H9 (cell line): ENCODE measurements around the gene RASSF3. TPM values are rescaled to one million over a fixed set of nuclear protein-coding genes. Genes with fewer than 3 reads are reported as not detected.

ENCODE experiments used
- DNase-seq: peaks from one replicate; pipeline ENCODE4 v3.0.0-alpha.2; 2017
- H2AFZ ChIP-seq: one replicate; pipeline ENCODE4 v1.6.1; 2013; ENCODE audit warnings: mild to moderate bottlenecking, low read length, control low read depth, moderate library complexity
- H2AK5ac ChIP-seq: 2 replicates; pipeline ENCODE4 v1.6.1; 2013; ENCODE audit warnings: low read length, control low read depth, mixed read lengths; ENCODE audit not compliant: insufficient read length
- H2BK120ac ChIP-seq: one replicate; pipeline ENCODE4 v1.6.1; 2013; ENCODE audit warnings: low read depth, mild to moderate bottlenecking, low read length, control low read depth, inconsistent platforms; ENCODE audit not compliant: poor library complexity, severe bottlenecking
- H2BK12ac ChIP-seq: 2 replicates; pipeline ENCODE4 v1.6.1; 2013; ENCODE audit warnings: low read length, control low read depth, mixed read lengths, low read depth; ENCODE audit not compliant: insufficient read length
- H2BK15ac ChIP-seq: 2 replicates; pipeline ENCODE4 v1.6.1; 2013; ENCODE audit warnings: low read depth, low read length, control low read depth
- H2BK20ac ChIP-seq: one replicate; pipeline ENCODE4 v1.6.1; 2013; ENCODE audit warnings: low read depth, mild to moderate bottlenecking, low read length, control low read depth, inconsistent platforms; ENCODE audit not compliant: poor library complexity, severe bottlenecking
- H2BK5ac ChIP-seq: 2 replicates; pipeline ENCODE4 v1.6.1; 2013; ENCODE audit warnings: low read length, control low read depth, mixed read lengths; ENCODE audit not compliant: insufficient read length
- H3K14ac ChIP-seq: 2 replicates; pipeline ENCODE4 v1.6.1; 2013; ENCODE audit warnings: low read length, control low read depth; ENCODE audit not compliant: insufficient read depth
- H3K18ac ChIP-seq: 2 replicates; pipeline ENCODE4 v1.6.1; 2013; ENCODE audit warnings: low read depth, mild to moderate bottlenecking, mixed read lengths, low read length, control low read depth; ENCODE audit not compliant: insufficient read length
- H3K23ac ChIP-seq: 2 replicates; pipeline ENCODE4 v1.6.1; 2013; ENCODE audit warnings: low read length, control low read depth, mixed read lengths, low read depth; ENCODE audit not compliant: insufficient read length
- H3K23me2 ChIP-seq: 2 replicates; pipeline ENCODE4 v1.6.1; 2013; ENCODE audit warnings: low read depth, mild to moderate bottlenecking, mixed read lengths, low read length, control low read depth; ENCODE audit not compliant: insufficient read length, poor library complexity, severe bottlenecking
- H3K27ac ChIP-seq: 2 replicates; pipeline ENCODE4 v1.5.1; 2013; ENCODE audit warnings: low read length, control low read depth, mixed read lengths, low read depth; ENCODE audit not compliant: insufficient read length
- H3K27me3 ChIP-seq: 2 replicates; pipeline ENCODE4 v1.6.1; 2013; ENCODE audit warnings: low read length, control low read depth, inconsistent platforms; ENCODE audit not compliant: insufficient read depth
- H3K4ac ChIP-seq: 2 replicates; pipeline ENCODE4 v1.6.1; 2013; ENCODE audit warnings: low read depth, mild to moderate bottlenecking, control low read depth, inconsistent platforms, low read length, moderate library complexity
- H3K4me1 ChIP-seq: 2 replicates; pipeline ENCODE4 v1.6.1; 2013; ENCODE audit warnings: low read length, control low read depth, inconsistent platforms; ENCODE audit not compliant: insufficient read depth
- H3K4me2 ChIP-seq: 2 replicates; pipeline ENCODE4 v1.6.1; 2013; ENCODE audit warnings: low read length, control low read depth, mixed read lengths; ENCODE audit not compliant: insufficient read length, insufficient read depth
- H3K56ac ChIP-seq: 2 replicates; pipeline ENCODE4 v1.6.1; 2013; ENCODE audit warnings: low read depth, mild to moderate bottlenecking, mixed read lengths, low read length, control low read depth; ENCODE audit not compliant: insufficient read length
- H3K79me1 ChIP-seq: 2 replicates; pipeline ENCODE4 v1.6.1; 2013; ENCODE audit warnings: low read depth, mild to moderate bottlenecking, moderate library complexity, low read length, control low read depth, inconsistent platforms; ENCODE audit not compliant: insufficient read depth, poor library complexity, severe bottlenecking
- H3K79me2 ChIP-seq: 2 replicates; pipeline ENCODE4 v1.6.1; 2013; ENCODE audit warnings: low read length, control low read depth, inconsistent platforms; ENCODE audit not compliant: insufficient read depth
- H3K9ac ChIP-seq: 2 replicates; pipeline ENCODE4 v1.6.1; 2013; ENCODE audit warnings: low read length, control low read depth, mixed read lengths; ENCODE audit not compliant: insufficient read length; ENCODE audit errors: extremely low read depth
- H3K9me3 ChIP-seq: one replicate; pipeline ENCODE4 v1.6.1; 2013; ENCODE audit warnings: low read depth, low read length, inconsistent platforms; ENCODE audit not compliant: control insufficient read depth
- H3T11ph ChIP-seq: one replicate; pipeline ENCODE4 v1.6.1; 2013; ENCODE audit warnings: mild to moderate bottlenecking, low read length, control low read depth, inconsistent platforms
- H4K20me1 ChIP-seq: one replicate; pipeline ENCODE4 v1.6.1; 2013; ENCODE audit not compliant: control insufficient read depth, insufficient read length, insufficient read depth
- H4K5ac ChIP-seq: 2 replicates; pipeline ENCODE4 v1.6.1; 2013; ENCODE audit warnings: low read depth, mild to moderate bottlenecking, mixed read lengths, low read length, control low read depth; ENCODE audit not compliant: insufficient read length
- H4K8ac ChIP-seq: replicated peaks from 2 replicates; pipeline ENCODE4 v1.6.1; 2013; ENCODE audit warnings: low read length, control low read depth, mixed read lengths, low read depth; ENCODE audit not compliant: insufficient read length
- H4K91ac ChIP-seq: 2 replicates; pipeline ENCODE4 v1.6.1; 2013; ENCODE audit warnings: low read depth, mild to moderate bottlenecking, moderate library complexity, mixed read lengths, low read length, control low read depth; ENCODE audit not compliant: insufficient read length
- H3K27ac Mint-ChIP-seq, 3 experiments: 2 replicates in 2 of 3; 3 replicates in 1 of 3; pipeline ENCODE4 v1.8.0; 2020 to 2021; ENCODE audit warnings: mixed read lengths in 3 of 3, mild to moderate bottlenecking in 1 of 3, moderate library complexity in 1 of 3
- H3K27me3 Mint-ChIP-seq: 2 replicates; pipeline ENCODE4 v1.8.0; 2021; ENCODE audit warnings: low read depth, mild to moderate bottlenecking, moderate library complexity, mixed read lengths
- H3K36me3 Mint-ChIP-seq, 3 experiments: 2 replicates in 2 of 3; 3 replicates in 1 of 3; pipeline ENCODE4 v1.8.0; 2020 to 2021; ENCODE audit warnings: low read depth in 3 of 3, mixed read lengths in 3 of 3; ENCODE audit not compliant: insufficient read depth in 1 of 3
- H3K4me1 Mint-ChIP-seq, 2 experiments: 2 replicates each; pipeline ENCODE4 v1.8.0; 2020; ENCODE audit warnings: mixed read lengths in 2 of 2
- H3K4me3 Mint-ChIP-seq, 2 experiments: 2 replicates in 1 of 2; 3 replicates in 1 of 2; pipeline ENCODE4 v1.8.0; 2020 to 2021; ENCODE audit warnings: mild to moderate bottlenecking in 2 of 2, mixed read lengths in 2 of 2, moderate library complexity in 1 of 2
- H3K9me3 Mint-ChIP-seq, 2 experiments: 2 replicates in 1 of 2; 3 replicates in 1 of 2; pipeline ENCODE4 v1.8.0; 2020; ENCODE audit warnings: mild to moderate bottlenecking in 2 of 2, mixed read lengths in 2 of 2, moderate library complexity in 1 of 2
- CTCF ChIP-seq: fragments of 200-600 bp; sonication (generic); conservative IDR thresholded peaks from 3 replicates; pipeline ENCODE4 v1.8.0; 2021; ENCODE audit warnings: antibody characterized with exemption, mild to moderate bottlenecking
- WGBS: extraction: QIAGEN DNeasy Blood & Tissue Kit; methylation state at CpG from one replicate; pipeline ENCODE4 v1.1.7; 2013; ENCODE audit warnings: missing lambda C conversion rate, low lambda C conversion rate, mixed read lengths; ENCODE audit not compliant: insufficient read length; ENCODE audit errors: extremely low coverage; 5-methylcytosine and 5-hydroxymethylcytosine counted together
- total RNA-seq: library from RNA; stranded (reverse); gene quantifications from 2 replicates; pipeline ENCODE4 v1.2.1, GENCODE V29; 2021

Gene RASSF3
- total RNA-seq, 1 experiment from 2014 or later = 45.1 TPM

- Histone ChIP-seq H3K56ac (no peak overlapping the region), H3K9ac (no peak overlapping the region), H3K27ac (no peak overlapping the region), H3K18ac (no peak overlapping the region), H2BK5ac (no peak overlapping the region), H2AFZ (no peak overlapping the region), H3K4me2 (no peak overlapping the region), H3K79me1 (no peaks in the 10 kb centered on the region), H3K23me2 (no peaks in the 10 kb centered on the region), H3K79me2 (no peaks in the 10 kb centered on the region), H3K14ac (no peak overlapping the region), H2AK5ac (no peak overlapping the region), H3K9me3 (no peaks in the 10 kb centered on the region), H4K20me1 (no peaks in the 10 kb centered on the region), H3K4ac (no peak overlapping the region), H3K27me3 (no peaks in the 10 kb centered on the region), H3K23ac (no peak overlapping the region), H2BK15ac (no peak overlapping the region), H4K5ac (no peak overlapping the region), H2BK12ac (no peak overlapping the region), H4K91ac (no peak overlapping the region), H2BK120ac (no peak overlapping the region), H4K8ac (no peak overlapping the region), H3K4me1 (peaks cover 9% of the 10 kb centered on the region), H3T11ph (no peak overlapping the region), H2BK20ac (no peak overlapping the region)
- no CpG with 5 or more reads among the region's 5 CpGs for WGBS
- peak; percentile 39 for DNase-seq
- H3K27me3 Mint-ChIP-seq = peaks cover 7% of the 10 kb centered on the region; the same call in 1 of the 2 replicates
- TF ChIP-seq CTCF = peak; percentile 25; the same call in 1 of the 3 replicates
- peaks cover 19 to 24% of the 10 kb centered on the region in 2 experiments for H3K4me1 Mint-ChIP-seq
- peak overlapping the region in 2 of 3 experiments; percentile 6 to 56; a peak in 2 of 7 replicates for H3K27ac Mint-ChIP-seq
- no peaks in the 10 kb centered on the region for H3K9me3 Mint-ChIP-seq
- H3K4me3 Mint-ChIP-seq = no peak overlapping the region
- H3K36me3 Mint-ChIP-seq = no peaks in the 10 kb centered on the region
Measured at GRCh38 chr12:64587447-64587846, 22.8 kb upstream of the RASSF3 start.
